PC-3 (cell line): ENCODE measurements around the gene FAM163A. TPM values are rescaled to one million over a fixed set of nuclear protein-coding genes. Genes with fewer than 3 reads are reported as not detected.

Source experiments
- ATAC-seq: fragments of 200-7000 bp; cut with Tn5 transposase; 2 replicates; pipeline ENCODE4 v1.9.1; 2020; ENCODE audit warnings: mild to moderate bottlenecking, moderate library complexity
- BruUV-seq: library from RNA; stranded (reverse); fragments of 400-500 nt; replicated peaks from 2 replicates; lab custom pipeline; 2021; lab: Mats Ljungman, UMichigan
- CTCF ChIA-PET: fragments of 300-600 bp; sonication (Branson Sonifier 250); formaldehyde crosslinking; loops from one replicate; lab custom pipeline; 2022; ENCODE audit warnings: antibody characterized with exemption; lab: Charles Lee
- POLR2A ChIA-PET: fragments of 300-600 bp; sonication (Branson Sonifier 250); formaldehyde crosslinking; loops from one replicate; lab custom pipeline; 2022; ENCODE audit warnings: antibody characterized with exemption; ENCODE audit not compliant: unreplicated experiment; lab: Charles Lee
- DNase-seq: peaks from one replicate; pipeline ENCODE4 v3.0.0-alpha.2; 2015
- H2AFZ ChIP-seq: fragments of 300-600 bp; sonication (generic); 2 replicates; pipeline ENCODE4 v1.6.0; 2016; ENCODE audit warnings: antibody characterized with exemption, low read length
- H3F3A ChIP-seq: fragments of 300-600 bp; sonication (generic); one replicate; pipeline ENCODE4 v1.6.0; 2017; ENCODE audit warnings: antibody characterized with exemption, low read length, control low read depth, mild to moderate bottlenecking; ENCODE audit not compliant: unreplicated experiment
- H3K27ac ChIP-seq: fragments of 300-600 bp; sonication (generic); 2 replicates; pipeline ENCODE4 v1.5.1; 2016; ENCODE audit warnings: mild to moderate bottlenecking, low read length
- H3K27me3 ChIP-seq: fragments of 300-600 bp; sonication (generic); 2 replicates; pipeline ENCODE4 v1.6.1; 2016; ENCODE audit warnings: low read length, mixed read lengths
- H3K36me3 ChIP-seq: fragments of 300-600 bp; sonication (generic); 2 replicates; pipeline ENCODE4 v1.6.1; 2016; ENCODE audit warnings: low read depth, mixed run types, low read length, mixed read lengths
- H3K4me1 ChIP-seq: fragments of 300-600 bp; sonication (generic); 2 replicates; pipeline ENCODE4 v1.5.1; 2016; ENCODE audit warnings: low read length; ENCODE audit not compliant: insufficient read depth
- H3K4me2 ChIP-seq: fragments of 300-600 bp; sonication (generic); 2 replicates; pipeline ENCODE4 v1.6.0; 2016; ENCODE audit warnings: low read length
- H3K4me3 ChIP-seq: fragments of 300-600 bp; sonication (generic); 2 replicates; pipeline ENCODE4 v1.5.1; 2016; ENCODE audit warnings: mild to moderate bottlenecking, low read length, mixed read lengths
- H3K79me2 ChIP-seq: fragments of 300-600 bp; sonication (generic); 2 replicates; pipeline ENCODE4 v1.6.1; 2017; ENCODE audit warnings: low read length, mixed read lengths
- H3K9ac ChIP-seq: fragments of 300-600 bp; sonication (generic); 2 replicates; pipeline ENCODE4 v1.6.0; 2016; ENCODE audit warnings: mild to moderate bottlenecking, low read length
- H3K9me2 ChIP-seq: fragments of 300-600 bp; sonication (generic); replicated peaks from 2 replicates; pipeline ENCODE4 v1.6.1; 2016; ENCODE audit warnings: mixed run types, low read length, mixed read lengths
- H3K9me3 ChIP-seq: fragments of 300-600 bp; sonication (generic); 2 replicates; pipeline ENCODE4 v1.6.1; 2016; ENCODE audit warnings: low read length, mixed read lengths
- H4K20me1 ChIP-seq: fragments of 300-600 bp; sonication (generic); 2 replicates; pipeline ENCODE4 v1.6.1; 2016; ENCODE audit warnings: low read length, mixed read lengths
- EZH2 ChIP-seq: fragments of 300-600 bp; sonication (generic); IDR thresholded peaks from one replicate; pipeline ENCODE4 v1.6.1; 2017; ENCODE audit warnings: antibody characterized with exemption, mild to moderate bottlenecking, low read length; ENCODE audit not compliant: unreplicated experiment
- EZH2phosphoT487 ChIP-seq: fragments of 300-600 bp; sonication (generic); IDR thresholded peaks from 2 replicates; pipeline ENCODE4 v1.6.1; 2018; ENCODE audit warnings: mild to moderate bottlenecking, antibody characterized with exemption, low read length, borderline replicate concordance
- intact Hi-C: fragments of 100-400 bp; cut with micrococcal nuclease; formaldehyde crosslinking; loops from 2 replicates; pipeline ENCODE4 v1.9.0; 2023
- total RNA-seq: library from RNA; depleted of rRNA; stranded (reverse); fragments of >200 nt; gene quantifications from 2 replicates; pipeline ENCODE4 v1.2.3, GENCODE V29; 2014
- TF ChIP-seq, protein P1 (sequence below): fragments of 300-600 bp; sonication (generic); conservative IDR thresholded peaks from 2 replicates; pipeline ENCODE4 v1.5.1; 2017; ENCODE audit warnings: antibody characterized with exemption, low read depth, mild to moderate bottlenecking, low read length

FAM163A gene
- total RNA-seq, 1 experiment from 2014 or later = not detected

GRCh38 chr1:179807691-179808485, 64.8 kb downstream of the FAM163A start:
- H2AFZ ChIP-seq = no peak overlapping the region
- TF ChIP-seq, protein P1, sequence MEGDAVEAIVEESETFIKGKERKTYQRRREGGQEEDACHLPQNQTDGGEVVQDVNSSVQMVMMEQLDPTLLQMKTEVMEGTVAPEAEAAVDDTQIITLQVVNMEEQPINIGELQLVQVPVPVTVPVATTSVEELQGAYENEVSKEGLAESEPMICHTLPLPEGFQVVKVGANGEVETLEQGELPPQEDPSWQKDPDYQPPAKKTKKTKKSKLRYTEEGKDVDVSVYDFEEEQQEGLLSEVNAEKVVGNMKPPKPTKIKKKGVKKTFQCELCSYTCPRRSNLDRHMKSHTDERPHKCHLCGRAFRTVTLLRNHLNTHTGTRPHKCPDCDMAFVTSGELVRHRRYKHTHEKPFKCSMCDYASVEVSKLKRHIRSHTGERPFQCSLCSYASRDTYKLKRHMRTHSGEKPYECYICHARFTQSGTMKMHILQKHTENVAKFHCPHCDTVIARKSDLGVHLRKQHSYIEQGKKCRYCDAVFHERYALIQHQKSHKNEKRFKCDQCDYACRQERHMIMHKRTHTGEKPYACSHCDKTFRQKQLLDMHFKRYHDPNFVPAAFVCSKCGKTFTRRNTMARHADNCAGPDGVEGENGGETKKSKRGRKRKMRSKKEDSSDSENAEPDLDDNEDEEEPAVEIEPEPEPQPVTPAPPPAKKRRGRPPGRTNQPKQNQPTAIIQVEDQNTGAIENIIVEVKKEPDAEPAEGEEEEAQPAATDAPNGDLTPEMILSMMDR = no peak
- TF ChIP-seq EZH2phosphoT487 (no peak), EZH2 (no peak)
- intact Hi-C loops = no loop called here
- H3K36me3 ChIP-seq = no peaks in the 10 kb centered on the region
- H3K4me1 ChIP-seq = no peaks in the 10 kb centered on the region
- CTCF ChIA-PET = no interaction called here
- POLR2A ChIA-PET = interaction anchor here (0.6 kb wide), 1 partner anchor 208 kb away, joined by 3 read pairs; no protein-coding TSS in a partner anchor
- H4K20me1 ChIP-seq = no peaks in the 10 kb centered on the region
- no peak overlapping the region for H3K27ac ChIP-seq
- no peaks in the 10 kb centered on the region for H3K79me2 ChIP-seq
- no peaks in the 10 kb centered on the region for H3K9me3 ChIP-seq
- DNase-seq (peak; percentile 3), ATAC-seq (no peak)
- BruUV-seq = no TSS peak
- H3K4me3 ChIP-seq = no peak overlapping the region
- H3F3A ChIP-seq = no peaks in the 10 kb centered on the region
- H3K27me3 ChIP-seq = peaks cover 17% of the 10 kb centered on the region
- H3K4me2 ChIP-seq = no peak overlapping the region
- no peak overlapping the region for H3K9ac ChIP-seq
- H3K9me2 ChIP-seq = no peaks in the 10 kb centered on the region

DNA sequence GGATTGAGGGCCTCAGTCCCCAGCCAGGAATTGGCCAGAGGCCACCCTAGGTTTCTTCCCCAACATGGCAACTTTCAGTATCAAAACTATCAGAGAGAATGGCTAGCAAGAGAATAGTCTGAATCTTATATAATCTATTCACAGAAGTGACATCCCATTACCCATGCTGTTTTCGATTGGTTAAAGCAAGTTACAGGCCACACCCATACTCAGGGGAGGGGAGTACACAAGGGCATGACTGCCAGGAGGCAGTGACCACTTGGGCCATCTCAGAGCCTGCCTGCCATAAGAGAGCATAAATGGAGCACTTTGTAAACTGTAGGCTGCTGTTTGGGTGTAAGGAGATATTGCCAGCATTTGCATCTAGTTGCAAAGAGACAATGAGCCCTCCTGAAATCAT, 65.4 kb downstream of the FAM163A start:
- Histone ChIP-seq H3F3A (no peaks in the 10 kb centered on the region), H3K27me3 (peaks cover 17% of the 10 kb centered on the region), H3K9me2 (no peaks in the 10 kb centered on the region), H3K79me2 (no peaks in the 10 kb centered on the region), H3K9ac (no peak overlapping the region), H4K20me1 (no peaks in the 10 kb centered on the region), H3K4me2 (no peak overlapping the region), H2AFZ (no peak overlapping the region), H3K4me1 (no peaks in the 10 kb centered on the region), H3K27ac (no peak overlapping the region), H3K9me3 (no peaks in the 10 kb centered on the region), H3K4me3 (no peak overlapping the region), H3K36me3 (no peaks in the 10 kb centered on the region)
- ATAC-seq (no peak), DNase-seq (no peak)
- intact Hi-C loops = no loop called here
- POLR2A ChIA-PET = no interaction called here
- no TSS peak for BruUV-seq
- CTCF ChIA-PET = interaction anchor here (2.6 kb wide), 1 partner anchor 102 kb away, joined by 76 read pairs; no protein-coding TSS in a partner anchor
- TF ChIP-seq EZH2 = no peak
- TF ChIP-seq, protein P1 = no peak
- no peak for TF ChIP-seq EZH2phosphoT487
